Measurements from ENCODE around the gene LILRA6.

DNA sequence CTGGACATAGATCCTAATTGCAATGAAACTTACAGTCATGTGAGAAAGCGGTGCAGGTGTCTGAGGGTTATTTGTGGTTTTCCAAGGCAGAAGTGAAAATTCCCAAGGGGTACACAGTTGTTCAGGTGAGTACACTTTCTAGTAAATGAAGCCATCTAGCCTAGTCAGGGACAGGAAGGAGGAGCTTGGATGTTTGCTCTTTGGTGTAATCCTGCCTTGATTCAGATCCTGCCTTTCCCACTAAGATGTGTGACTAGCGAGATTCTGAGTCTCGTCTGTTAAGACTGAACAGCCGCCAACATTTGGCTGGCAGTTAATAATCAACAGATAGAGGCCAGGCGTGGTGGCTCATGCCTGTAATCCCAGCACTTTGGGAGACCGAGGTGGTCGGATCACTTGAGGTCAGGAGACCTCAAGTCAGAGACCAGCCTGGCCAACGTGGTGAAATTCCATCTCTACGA is 39.4 kb downstream of the LILRA6 start:
- TF ChIP-seq, protein P1, sequence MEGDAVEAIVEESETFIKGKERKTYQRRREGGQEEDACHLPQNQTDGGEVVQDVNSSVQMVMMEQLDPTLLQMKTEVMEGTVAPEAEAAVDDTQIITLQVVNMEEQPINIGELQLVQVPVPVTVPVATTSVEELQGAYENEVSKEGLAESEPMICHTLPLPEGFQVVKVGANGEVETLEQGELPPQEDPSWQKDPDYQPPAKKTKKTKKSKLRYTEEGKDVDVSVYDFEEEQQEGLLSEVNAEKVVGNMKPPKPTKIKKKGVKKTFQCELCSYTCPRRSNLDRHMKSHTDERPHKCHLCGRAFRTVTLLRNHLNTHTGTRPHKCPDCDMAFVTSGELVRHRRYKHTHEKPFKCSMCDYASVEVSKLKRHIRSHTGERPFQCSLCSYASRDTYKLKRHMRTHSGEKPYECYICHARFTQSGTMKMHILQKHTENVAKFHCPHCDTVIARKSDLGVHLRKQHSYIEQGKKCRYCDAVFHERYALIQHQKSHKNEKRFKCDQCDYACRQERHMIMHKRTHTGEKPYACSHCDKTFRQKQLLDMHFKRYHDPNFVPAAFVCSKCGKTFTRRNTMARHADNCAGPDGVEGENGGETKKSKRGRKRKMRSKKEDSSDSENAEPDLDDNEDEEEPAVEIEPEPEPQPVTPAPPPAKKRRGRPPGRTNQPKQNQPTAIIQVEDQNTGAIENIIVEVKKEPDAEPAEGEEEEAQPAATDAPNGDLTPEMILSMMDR (conservative IDR thresholded peaks at IDR 0.05; ENCODE audit: low read depth, low read length): no peak
- TF ChIP-seq EZH2 (IDR thresholded peaks at IDR 0.05; ENCODE audit: borderline replicate concordance, low read depth, low read length, poor library complexity, severe bottlenecking): no peak

Data from A673 (cell line).